Left lung (tissue), 10 donors: ENCODE results near the gene DCUN1D2. TPM values are rescaled to one million over a fixed set of nuclear protein-coding genes. Genes with fewer than 3 reads are reported as not detected.

Source experiments
- ATAC-seq: fragments of 200-7000 bp; cut with Tn5 transposase; one replicate; pipeline ENCODE4 v1.9.1; 2020; ENCODE audit warnings: moderate library complexity
- DNase-seq, 4 donors: peaks; one replicate each; pipeline ENCODE4 v3.0.0-alpha.2; 2013 to 2020
- H3K27ac ChIP-seq, 2 donors: fragments of 200-600 bp; sonication (generic) in 1 of 2; one replicate each; pipeline versions ENCODE4 v1.5.0 to v1.8.0; 2020 to 2021
- H3K27me3 ChIP-seq, 2 donors: fragments of 200-600 bp; sonication (generic) in 1 of 2; one replicate each; pipeline versions ENCODE4 v1.5.0 to v1.8.0; 2020 to 2021
- H3K36me3 ChIP-seq, 2 donors: fragments of 200-600 bp; sonication (generic) in 1 of 2; one replicate each; pipeline versions ENCODE4 v1.5.0 to v1.8.0; 2020 to 2021
- H3K4me1 ChIP-seq, 2 donors: fragments of 200-600 bp; one replicate each; pipeline ENCODE4 v1.8.0; 2021
- H3K4me3 ChIP-seq, 2 donors: fragments of 200-600 bp; sonication (generic) in 1 of 2; one replicate each; pipeline versions ENCODE4 v1.5.0 to v1.8.0; 2020 to 2021; ENCODE audit warnings: mild to moderate bottlenecking in 1 of 2
- H3K9me3 ChIP-seq, 2 donors: fragments of 200-600 bp; sonication (generic) in 1 of 2; one replicate each; pipeline versions ENCODE4 v1.5.0 to v1.8.0; 2020 to 2021
- intact Hi-C, 2 donors: fragments of 100-400 bp; cut with DNase I; formaldehyde crosslinking; loops; one replicate each; pipeline versions ENCODE4 v1.11.2 to v1.14.2; 2022
- polyA plus RNA-seq, 6 donors: library from polyadenylated mRNA; unstranded; fragments of 120-200 nt; gene quantifications; one replicate each; pipeline ENCODE4 v1.2.1, GENCODE V29; 2013; ENCODE audit not compliant: insufficient read length in 6 of 6
- total RNA-seq, 2 donors: library from RNA; stranded (reverse); fragmentation: NEBNext Ultra II Directional; extraction: Animal tissue kit (Norgen Biotek cat#: 25700); gene quantifications; one replicate each; pipeline ENCODE4 v1.2.1, GENCODE V29; 2021
- TF ChIP-seq, protein P1 (sequence below), 2 donors: fragments of 200-600 bp; sonication (generic) in 1 of 2; IDR thresholded peaks; one replicate each; pipeline versions ENCODE4 v1.5.0 to v1.8.0; 2021; ENCODE audit warnings: antibody characterized with exemption in 2 of 2
- donor health status: DM: no; HTN: yes; CAD: no.
- donor health status: DM: no; HTN: no; CAD: no.

DCUN1D2 gene
- total and polyA plus RNA-seq, 8 donors, result 10.3 to 26.3 (median 19.2) TPM

DNA sequence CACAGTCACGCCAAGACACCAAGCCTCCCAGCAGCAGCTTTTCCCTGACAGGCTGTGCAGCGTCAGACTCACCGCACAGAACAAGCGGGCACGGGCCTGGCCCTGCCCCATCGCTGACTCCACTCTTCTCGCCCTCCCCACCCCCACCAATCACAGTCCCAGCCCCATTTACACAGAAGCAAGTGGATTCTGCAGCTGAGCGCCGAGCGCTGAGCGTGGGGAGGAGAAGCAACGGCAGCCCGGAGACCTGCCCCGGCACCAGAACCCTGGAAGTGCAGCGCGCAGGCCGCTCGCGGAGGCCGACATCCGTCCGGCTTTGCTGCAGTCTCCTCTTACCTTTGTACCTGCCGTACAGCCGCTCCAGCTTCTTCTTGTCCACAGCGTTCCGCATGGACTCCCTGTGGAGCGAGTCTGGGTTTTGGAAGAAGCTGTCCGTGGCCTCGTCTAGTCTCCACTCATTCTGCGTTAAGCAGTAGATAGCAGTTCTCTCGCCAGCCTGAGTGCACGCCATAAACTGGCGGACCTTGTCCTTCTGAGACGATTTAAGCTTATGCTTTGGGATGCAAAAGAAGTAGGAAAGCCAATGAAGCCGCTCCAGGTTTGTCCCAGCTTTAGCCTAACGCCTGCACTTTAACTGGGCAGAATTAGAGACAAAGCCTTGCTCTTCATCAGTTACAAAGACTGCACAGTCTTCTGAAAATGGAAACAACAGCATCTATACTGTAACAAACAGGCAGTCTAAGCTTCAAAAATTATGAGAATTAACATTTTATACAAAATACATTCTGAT is 6.8 kb downstream of the DCUN1D2 start:
- no peak overlapping the region for H3K27ac ChIP-seq
- intact Hi-C loops, result no loop called here
- no peak for DNase-seq
- H3K27me3 ChIP-seq, result no peaks in the 10 kb centered on the region
- TF ChIP-seq, protein P1, sequence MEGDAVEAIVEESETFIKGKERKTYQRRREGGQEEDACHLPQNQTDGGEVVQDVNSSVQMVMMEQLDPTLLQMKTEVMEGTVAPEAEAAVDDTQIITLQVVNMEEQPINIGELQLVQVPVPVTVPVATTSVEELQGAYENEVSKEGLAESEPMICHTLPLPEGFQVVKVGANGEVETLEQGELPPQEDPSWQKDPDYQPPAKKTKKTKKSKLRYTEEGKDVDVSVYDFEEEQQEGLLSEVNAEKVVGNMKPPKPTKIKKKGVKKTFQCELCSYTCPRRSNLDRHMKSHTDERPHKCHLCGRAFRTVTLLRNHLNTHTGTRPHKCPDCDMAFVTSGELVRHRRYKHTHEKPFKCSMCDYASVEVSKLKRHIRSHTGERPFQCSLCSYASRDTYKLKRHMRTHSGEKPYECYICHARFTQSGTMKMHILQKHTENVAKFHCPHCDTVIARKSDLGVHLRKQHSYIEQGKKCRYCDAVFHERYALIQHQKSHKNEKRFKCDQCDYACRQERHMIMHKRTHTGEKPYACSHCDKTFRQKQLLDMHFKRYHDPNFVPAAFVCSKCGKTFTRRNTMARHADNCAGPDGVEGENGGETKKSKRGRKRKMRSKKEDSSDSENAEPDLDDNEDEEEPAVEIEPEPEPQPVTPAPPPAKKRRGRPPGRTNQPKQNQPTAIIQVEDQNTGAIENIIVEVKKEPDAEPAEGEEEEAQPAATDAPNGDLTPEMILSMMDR (IDR thresholded peaks at IDR 0.05), result no peak
- no peaks in the 10 kb centered on the region for H3K9me3 ChIP-seq
- peaks cover 0 to 24% of the 10 kb centered on the region in 2 donors for H3K36me3 ChIP-seq
- ATAC-seq, result no peak
- H3K4me3 ChIP-seq, result no peak overlapping the region
- H3K4me1 ChIP-seq, result peaks cover 4 to 9% of the 10 kb centered on the region in 2 donors

DNA sequence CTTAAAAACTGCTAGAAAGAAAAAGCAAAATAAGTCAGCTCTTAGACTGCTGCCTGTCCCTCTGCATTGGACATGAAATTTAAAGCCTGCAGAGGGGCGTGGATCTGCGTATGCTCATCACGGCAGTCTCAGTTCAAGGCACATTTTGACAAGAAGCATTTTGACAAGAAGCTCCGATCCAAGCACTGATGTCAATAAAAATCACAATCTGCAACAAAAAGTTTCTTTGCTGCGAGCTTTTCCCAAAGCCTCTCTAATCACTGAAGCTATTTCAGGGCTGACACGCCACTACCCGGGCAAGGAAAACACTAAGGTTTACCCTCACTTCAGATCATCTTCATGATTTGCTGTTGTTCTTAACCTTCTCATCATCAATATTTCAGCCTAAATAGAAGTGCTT is 7.4 kb downstream of the DCUN1D2 start:
- Histone ChIP-seq H3K27ac (no peak overlapping the region), H3K9me3 (no peaks in the 10 kb centered on the region), H3K4me1 (peaks cover 0 to 3% of the 10 kb centered on the region in 2 donors), H3K36me3 (peaks cover 0 to 29% of the 10 kb centered on the region in 2 donors), H3K27me3 (no peaks in the 10 kb centered on the region), H3K4me3 (no peak overlapping the region)
- ATAC-seq, result no peak
- no peak for DNase-seq
- TF ChIP-seq, protein P1 (IDR thresholded peaks at IDR 0.05), result no peak
- intact Hi-C loops, result no loop called here

DNA sequence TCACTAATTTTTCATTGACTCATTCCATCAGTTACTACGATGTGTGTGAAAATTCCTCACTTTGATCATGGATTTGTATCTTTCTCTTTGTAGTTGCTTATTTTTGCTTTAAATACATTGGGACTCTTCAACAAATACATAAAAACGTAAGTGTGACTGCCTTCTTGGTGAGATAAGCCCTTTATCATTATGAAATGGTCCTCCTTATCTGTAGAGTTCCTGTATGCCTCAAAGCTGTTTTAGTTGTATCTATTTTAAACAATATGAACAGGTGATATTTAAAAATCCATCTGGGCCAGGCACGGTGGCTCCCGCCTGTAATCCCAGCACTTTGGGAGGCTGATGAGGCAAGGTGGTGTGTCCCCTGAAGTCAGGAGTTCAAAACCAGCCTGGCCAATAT is 11.3 kb downstream of the DCUN1D2 start:
- Histone ChIP-seq H3K4me1 (peaks cover 0 to 7% of the 10 kb centered on the region in 2 donors), H3K27me3 (no peaks in the 10 kb centered on the region), H3K27ac (no peak overlapping the region), H3K4me3 (no peak overlapping the region), H3K9me3 (no peaks in the 10 kb centered on the region), H3K36me3 (peaks cover 0 to 61% of the 10 kb centered on the region in 2 donors)
- intact Hi-C loops, result no loop called here
- ATAC-seq, result no peak
- no peak for DNase-seq
- TF ChIP-seq, protein P1 (IDR thresholded peaks at IDR 0.05), result no peak

DNA sequence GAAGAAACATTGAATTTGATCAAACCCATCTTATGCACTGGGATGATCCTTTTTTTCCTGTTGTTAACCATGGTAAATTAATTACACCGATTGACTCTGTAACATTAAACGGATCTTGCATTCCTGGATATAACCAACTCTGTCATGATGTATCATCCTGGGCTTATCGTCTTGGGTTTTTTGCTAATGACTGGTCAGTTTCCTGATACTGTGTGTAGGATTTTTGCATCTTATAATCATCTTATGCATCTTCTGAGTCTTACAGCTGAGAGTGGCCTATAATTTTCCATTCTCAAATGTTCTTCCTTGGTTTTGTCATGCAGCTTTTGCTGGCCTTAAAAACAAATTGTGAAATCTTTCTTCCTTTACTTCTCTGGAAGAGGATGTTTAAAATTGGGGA is 12.8 kb downstream of the DCUN1D2 start:
- no peak overlapping the region for H3K4me3 ChIP-seq
- DNase-seq (no peak), ATAC-seq (no peak)
- intact Hi-C loops, result no loop called here
- TF ChIP-seq, protein P1 (IDR thresholded peaks at IDR 0.05), result no peak
- H3K4me1 ChIP-seq, result peaks cover 0 to 18% of the 10 kb centered on the region in 2 donors
- no peaks in the 10 kb centered on the region for H3K27me3 ChIP-seq
- H3K9me3 ChIP-seq, result no peaks in the 10 kb centered on the region
- H3K36me3 ChIP-seq, result peaks cover 0 to 56% of the 10 kb centered on the region in 2 donors
- no peak overlapping the region for H3K27ac ChIP-seq

DNA sequence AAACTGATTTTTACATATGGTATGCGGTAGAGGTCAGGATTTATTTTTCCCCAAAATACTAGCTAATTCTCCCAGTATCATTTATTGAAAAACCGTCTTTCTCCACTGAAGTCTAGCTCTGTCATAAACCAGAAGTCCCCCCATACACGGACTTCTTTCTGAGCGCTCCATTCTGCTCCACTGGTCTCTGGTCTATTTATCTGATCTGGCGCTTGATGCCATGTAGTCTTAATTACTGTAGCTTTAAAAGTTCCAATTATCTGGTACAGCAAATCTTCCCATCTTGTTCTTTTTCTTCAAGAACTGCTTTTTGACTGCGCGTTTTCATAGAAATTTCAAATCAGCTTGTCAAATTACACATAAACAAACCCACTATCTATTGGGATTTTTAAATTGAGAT is 13.7 kb downstream of the DCUN1D2 start:
- ATAC-seq (no peak), DNase-seq (no peak)
- H3K36me3 ChIP-seq, result peaks cover 0 to 64% of the 10 kb centered on the region in 2 donors
- H3K4me3 ChIP-seq, result no peak overlapping the region
- H3K27ac ChIP-seq, result no peak overlapping the region
- H3K27me3 ChIP-seq, result no peaks in the 10 kb centered on the region
- intact Hi-C loops, result no loop called here
- H3K4me1 ChIP-seq, result peaks cover 0 to 18% of the 10 kb centered on the region in 2 donors
- no peaks in the 10 kb centered on the region for H3K9me3 ChIP-seq
- TF ChIP-seq, protein P1 (IDR thresholded peaks at IDR 0.05), result no peak
